NCI-H748 treated with DMSO at 0.1 percent for 48 hours (cell line): ENCODE data around the gene CLVS2.

Experiments
- DNase-seq: peaks from one replicate; lab custom pipeline; 2025; lab: John Stamatoyannopoulos, UW

Gene CLVS2

DNA sequence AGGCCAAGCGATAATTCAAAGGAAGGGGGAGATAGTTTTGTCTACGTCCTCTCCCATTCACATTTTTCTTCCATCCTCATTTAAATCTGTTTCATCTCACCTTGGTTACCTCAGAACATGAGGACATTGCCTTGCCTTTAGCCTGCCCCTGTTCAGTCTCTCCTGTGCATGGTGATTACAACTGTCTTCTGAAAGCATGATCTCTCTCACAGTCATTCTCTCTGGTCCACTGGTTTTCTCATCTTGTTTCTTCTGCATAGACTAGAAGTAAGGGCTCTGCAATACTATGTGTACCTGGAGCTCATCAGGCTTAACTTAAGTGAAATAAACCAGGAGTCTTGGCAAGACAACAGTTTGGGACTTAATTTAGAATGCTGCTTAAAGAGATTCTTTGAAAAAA, 31.4 kb downstream of the CLVS2 start:
- DNase-seq: no peak

DNA sequence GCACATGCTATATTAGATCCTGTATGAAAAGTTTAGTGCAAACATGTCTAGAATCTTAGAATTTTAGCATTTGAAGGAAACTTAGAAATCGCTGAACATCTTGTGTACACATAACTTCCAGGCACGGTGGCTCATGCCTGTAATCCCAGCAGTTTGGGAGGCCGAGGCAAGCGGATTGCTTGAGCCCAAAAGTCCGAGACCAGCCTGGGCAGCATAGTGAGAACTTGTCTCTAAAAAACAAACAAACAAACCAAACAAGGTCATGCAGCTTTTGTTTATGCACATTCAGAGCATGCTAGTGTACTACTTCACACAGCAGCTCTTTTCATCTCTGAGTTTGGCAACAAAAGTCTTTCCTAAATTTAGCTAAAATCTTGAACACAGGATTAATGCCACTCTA, 32.2 kb downstream of the CLVS2 start:
- no peak for DNase-seq

DNA sequence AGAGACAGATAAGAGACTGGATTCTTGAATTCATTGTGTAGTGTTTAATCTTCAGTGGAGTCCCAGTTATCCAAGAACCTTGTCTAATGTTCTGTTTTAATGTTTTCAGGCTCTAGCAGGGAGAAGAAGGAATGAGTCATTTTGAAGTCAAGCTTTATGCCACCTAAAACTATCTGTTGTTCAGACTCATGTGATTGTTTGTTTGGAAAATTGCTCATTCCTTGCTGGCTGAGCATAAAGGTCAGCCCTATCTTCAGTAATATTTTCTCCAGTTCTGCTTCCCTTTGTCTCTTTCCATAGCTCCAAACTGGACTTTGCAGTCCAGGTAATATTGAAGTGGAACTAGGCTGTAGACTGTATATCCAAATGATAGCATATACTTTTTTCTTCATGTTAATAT, 34.2 kb downstream of the CLVS2 start:
- DNase-seq: no peak

DNA sequence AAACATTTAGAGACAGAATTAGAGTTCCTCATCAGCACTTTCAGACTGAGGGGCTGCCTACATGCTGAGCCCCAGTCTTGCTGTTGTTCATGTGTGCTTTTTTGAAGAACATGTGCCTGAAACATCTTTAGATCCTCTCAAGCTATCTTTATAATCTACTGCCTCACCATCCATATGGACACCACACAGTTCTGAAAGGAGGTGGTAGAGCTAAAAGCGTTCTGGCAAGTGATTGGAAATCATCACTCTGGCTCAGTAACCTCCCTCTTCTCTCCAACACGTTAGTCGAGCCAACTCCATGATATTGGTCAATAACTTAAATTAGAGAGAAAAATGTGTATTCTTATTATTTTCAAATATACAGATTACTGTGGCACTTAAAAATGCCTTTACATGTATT, 40.6 kb downstream of the CLVS2 start:
- DNase-seq: no peak

DNA sequence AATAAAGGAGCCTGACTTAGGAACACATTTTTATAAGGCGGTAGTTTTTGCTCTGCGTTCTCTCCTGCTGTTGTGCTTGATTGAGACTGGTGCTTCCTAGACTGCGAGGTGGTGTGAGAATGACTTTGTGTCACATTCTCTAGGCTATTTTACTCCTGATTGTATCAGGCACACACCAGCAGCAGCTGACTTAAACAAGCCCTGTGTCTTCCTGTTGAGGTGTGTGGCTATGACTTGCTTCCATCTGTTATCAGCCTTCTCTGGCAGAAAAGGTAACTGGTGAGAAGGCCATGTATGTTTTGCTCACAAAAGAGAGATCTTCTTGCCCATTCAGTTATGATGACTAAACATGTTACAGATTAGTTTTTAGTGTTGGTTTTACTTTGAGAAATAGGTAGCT, 43.4 kb downstream of the CLVS2 start:
- no peak for DNase-seq

DNA sequence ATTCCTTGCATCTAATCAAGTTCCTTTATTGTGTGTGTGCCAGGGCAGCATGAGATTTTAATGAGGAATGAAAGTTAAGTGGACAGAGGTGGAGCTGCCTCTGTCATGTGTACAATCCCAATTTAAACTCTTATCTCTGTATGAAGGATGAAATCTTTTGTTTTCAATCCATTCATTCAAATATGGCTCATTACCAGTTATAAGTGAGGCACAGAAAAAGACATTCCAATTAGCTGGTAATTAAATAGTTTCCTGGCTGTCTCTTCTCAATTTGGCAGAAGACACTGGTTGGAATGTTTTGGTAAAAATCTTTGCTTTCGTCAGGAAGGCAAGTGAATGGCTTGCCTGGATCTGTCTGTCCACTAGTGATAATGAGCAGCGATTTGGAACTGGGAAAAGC, 46.4 kb downstream of the CLVS2 start:
- DNase-seq: no peak

DNA sequence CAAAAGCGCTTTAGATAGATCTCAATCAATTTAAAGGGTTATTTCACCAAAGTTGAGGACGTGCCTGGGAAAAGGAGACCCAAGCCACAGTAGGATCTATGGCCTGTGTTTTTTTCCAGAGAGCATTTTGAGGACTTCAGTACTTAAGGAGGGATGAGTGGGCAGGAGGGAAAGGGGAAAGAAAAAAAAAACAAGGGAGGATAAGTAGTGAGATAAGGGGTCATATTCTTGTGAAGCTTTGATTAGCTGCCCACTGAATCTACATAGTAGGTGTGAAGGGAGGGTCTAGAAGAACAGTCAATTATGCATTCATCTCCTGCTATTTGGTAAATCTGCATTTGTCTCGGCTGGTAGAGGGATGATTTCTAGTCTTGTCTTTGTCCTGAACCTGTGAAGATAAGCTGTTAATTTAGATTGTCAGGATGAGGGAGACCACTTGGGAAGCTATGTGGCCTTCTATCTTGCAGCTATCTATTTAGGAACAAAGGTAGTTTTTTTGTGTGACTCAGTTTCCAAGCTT, 48.4 kb downstream of the CLVS2 start:
- DNase-seq: no peak

DNA sequence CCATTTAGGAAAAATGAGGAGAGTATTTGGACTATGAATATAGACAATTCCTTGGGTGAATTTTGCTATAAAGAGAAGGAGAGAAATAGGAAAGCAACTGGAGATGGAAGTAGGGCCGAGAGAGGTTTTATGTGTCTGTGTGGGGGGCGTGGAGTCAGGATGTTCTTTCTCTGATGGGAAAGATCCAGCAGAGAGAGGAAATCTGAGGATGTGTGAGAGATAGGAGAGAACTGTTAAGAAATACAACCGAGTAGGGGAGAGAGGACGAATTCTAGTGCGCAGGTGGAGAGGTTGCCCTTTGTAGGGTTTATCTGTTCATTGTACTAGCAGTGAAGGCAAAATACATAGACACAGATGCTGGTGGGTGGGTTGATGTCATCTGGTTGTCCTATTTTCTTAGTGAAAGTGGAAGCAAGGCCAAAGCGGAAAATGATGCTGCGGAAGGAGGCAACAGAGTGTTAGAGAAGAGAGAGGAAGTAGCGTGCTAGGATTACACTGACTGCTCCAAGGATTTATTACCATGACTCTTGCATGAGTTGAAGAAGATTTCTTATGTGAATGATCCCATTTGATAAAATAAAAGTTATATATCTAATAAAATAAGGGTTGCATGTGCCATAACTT, 57.7 kb downstream of the CLVS2 start:
- DNase-seq: no peak

DNA sequence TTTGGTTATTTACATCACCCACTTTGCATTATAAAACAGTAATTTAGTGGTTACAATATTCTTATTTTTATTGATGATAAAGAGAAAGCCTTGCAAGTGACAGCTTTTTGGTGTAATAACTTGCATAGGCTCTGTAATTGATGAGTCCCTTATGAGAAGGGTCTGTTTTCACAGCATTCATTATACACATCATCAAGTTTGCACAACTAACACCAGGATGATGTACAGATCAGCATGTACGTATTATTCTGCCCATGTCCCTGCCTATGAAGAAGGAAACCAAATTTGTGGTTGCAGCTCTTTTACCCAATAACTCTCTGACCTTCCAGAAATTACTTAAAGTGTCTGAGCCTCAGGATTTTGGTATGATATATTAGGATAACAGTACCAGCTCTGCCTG, 59.2 kb downstream of the CLVS2 start:
- no peak for DNase-seq

DNA sequence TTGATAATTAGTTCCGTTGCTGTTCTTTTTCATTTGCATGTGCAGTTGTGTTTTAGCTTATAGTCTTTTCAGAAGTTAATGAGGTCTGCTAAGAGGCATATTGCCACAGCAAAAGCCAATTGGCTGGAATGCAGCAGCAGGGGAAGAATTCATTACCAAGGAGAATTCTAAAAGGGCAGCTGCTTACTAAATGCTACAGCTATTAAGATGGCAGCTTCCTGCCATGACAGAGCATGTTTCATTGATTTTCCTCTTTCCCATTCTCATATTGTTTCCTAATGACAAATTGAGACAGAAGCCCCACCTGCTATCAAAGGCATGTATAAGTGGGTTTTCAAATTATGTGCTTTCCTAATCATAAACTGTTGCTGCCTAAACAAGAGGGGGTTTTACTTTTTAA, 66.6 kb downstream of the CLVS2 start:
- no peak for DNase-seq

DNA sequence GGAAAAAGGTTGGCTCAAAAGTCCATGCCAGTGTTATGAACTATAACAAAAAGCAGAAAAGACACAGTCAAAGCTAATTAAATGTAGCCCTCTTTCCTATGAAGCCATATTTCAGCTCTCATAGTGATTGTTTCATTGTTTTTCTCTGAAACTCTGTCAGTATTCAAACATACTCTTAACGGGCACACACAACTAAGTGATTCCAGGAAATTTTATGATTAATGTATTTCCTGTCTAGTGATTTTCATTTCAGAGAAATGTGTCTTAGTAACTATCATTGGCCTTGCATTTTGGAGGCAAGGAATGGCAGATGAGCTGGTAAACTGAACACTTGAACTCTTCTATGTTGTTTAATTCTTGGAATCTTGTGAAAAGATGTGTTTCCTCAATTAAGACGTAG, 68.0 kb downstream of the CLVS2 start:
- DNase-seq: no peak

DNA sequence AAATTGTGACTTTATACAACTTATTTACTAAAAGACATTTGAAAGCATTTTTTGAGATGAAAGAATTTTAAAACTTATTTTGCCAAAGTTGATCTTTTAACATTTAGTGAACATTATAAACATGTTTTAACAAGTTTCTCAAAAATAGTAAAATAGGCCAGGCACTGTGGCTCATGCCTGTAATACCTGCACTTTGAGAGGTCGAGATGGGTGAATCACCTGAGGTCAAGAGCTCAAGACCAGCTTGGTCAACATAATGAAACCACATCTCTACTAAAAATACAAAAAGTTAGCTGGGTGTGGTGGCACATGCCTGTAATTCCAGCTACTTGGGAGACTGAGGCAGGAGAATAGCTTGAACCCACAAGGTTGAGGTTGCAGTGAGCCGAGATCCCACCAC, 78.6 kb downstream of the CLVS2 start:
- DNase-seq: no peak

DNA sequence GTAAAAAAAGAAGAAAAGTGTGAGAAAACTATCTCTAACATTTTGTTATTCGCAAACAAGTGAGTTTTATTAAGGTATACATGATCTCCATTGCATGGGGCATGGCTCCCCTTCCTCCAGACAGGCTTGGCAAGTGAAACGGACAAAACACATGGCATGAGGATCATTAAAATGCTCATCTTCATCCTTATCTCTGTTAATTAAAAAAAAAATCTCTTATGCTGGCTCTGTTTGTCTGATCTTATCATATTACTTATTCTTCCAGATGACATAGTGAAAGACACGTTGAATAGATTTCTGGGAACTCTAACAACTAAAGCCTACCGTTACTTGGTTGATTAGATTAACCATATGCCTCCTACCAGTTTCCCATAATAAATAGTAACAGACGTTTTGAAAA, 89.4 kb downstream of the CLVS2 start:
- no peak for DNase-seq

DNA sequence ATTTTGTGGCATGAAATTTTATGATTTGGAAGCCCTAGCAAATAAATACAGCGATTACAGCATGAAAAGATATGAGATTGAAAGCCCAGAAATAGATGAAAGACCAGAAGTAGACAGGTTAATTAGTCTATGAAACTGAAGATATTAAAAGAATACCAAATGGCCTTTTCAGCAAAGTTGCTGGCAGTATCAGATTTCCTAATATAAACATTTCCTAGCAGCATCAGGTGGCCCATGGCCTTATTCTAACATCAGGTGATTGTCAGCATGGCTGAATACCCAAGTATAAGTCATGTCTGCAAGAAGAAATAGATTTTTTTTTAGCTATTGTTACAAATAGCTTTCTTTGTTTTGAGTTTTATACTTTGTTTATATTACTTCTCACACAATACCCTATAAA, 93.2 kb downstream of the CLVS2 start:
- DNase-seq: peak; percentile 32

DNA sequence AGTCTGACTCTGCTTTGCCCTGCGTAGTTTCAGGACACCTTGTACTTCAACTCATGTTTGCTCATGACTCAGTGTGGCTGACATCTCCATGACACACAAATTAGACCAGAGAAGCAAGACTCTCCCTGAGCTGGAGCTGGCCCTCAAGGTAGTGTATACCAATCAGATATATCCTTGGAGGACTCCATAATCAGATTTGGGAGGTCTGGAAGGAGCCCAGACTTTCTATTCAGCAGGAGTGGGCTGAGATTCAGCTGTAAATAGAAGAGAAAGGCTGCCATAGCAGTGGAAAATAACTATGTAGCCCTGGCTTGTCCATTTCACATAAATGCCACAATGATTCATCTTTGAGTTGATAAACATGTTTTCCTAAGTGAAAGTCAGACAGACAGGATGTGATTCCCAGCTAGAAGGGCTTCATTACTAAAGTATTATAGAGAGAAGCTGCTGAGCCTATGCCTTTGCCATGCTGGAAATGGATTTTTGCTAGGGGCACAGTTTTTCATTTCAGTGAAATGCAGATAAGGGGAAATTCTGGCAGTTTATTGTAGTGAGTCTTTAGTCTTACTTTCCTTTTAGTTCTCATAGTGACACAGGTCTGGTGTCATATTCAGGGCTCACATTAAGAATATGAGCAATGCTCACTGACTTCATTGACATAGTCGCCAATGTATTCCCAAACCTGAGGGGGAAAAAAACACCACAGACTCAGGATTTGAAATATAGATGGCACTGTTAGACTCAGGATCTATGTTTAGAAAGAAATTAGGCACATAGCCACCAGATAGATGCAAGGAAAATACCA, 95.3 kb downstream of the CLVS2 start:
- no peak for DNase-seq

DNA sequence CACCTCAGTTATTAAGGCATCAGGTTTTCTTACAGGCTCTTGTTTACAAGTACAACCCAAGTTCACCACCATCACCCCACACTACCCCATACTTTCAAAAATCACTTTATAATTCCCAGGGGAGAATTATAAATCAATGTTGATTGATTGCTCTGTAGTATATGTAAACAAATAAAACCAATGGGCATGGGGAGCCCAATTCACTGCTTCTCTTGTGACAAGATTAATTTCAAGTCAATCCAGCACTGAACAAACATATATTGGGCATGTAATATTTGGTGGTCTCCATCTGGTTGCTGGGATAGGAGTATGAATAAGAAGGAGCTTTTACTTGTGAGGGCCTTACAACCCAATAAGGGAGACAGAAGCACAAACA, 95.8 kb downstream of the CLVS2 start:
- DNase-seq: no peak

DNA sequence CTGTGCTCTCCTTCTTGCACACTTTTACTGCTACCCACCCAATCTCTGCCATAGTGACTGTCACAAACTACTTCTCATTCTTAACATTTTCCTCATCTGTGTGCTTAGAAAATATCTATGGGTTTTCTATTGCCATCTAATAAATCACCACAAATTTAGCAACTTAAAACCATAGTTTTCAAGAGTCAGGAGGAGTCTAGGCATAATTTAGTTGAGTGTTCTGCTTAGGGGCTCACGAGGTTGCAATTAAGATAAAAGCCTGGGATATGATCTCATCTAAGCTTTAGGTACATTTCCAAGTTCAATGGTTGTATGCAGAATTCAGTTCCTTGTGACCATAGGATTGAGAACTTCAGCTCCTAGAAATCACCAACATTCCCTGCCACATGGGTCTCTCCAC, 98.8 kb downstream of the CLVS2 start:
- DNase-seq: no peak

DNA sequence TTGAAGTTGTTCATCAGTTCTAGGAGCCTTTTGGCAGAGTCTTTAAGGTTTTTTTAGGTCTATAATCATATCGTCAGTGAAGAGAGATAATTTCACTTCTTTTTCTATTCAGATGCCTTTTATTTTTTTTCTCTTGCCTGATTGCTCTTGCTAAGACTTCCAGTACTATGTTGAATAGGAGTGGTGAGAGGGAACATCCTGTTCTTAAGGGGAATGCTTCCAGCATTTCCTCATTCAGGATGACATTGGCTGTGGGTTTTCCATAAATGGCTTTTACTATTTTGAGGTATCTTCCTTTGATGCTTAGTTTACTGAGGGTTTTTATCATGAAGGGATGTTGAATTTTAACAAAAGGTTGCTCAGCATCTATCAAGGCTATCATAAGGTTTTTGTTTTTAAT, 109.5 kb downstream of the CLVS2 start:
- no peak for DNase-seq

DNA sequence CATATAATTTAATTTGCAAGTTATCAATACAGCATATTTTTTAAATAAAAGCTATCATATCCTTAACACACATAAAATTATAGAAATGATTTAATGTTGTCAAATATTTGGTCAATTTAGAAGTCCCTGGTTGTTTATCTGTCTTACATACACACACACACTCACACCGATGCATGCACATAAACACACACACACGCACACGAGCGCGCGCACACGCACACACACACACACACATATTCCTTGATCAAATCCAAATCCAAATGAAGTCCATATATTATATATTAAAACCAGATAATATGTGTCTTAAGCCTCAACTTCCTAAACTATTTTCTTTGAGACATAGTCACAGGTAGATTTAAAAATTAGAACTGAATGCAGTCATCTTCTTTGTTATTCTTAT, 120.3 kb downstream of the CLVS2 start:
- DNase-seq: no peak

DNA sequence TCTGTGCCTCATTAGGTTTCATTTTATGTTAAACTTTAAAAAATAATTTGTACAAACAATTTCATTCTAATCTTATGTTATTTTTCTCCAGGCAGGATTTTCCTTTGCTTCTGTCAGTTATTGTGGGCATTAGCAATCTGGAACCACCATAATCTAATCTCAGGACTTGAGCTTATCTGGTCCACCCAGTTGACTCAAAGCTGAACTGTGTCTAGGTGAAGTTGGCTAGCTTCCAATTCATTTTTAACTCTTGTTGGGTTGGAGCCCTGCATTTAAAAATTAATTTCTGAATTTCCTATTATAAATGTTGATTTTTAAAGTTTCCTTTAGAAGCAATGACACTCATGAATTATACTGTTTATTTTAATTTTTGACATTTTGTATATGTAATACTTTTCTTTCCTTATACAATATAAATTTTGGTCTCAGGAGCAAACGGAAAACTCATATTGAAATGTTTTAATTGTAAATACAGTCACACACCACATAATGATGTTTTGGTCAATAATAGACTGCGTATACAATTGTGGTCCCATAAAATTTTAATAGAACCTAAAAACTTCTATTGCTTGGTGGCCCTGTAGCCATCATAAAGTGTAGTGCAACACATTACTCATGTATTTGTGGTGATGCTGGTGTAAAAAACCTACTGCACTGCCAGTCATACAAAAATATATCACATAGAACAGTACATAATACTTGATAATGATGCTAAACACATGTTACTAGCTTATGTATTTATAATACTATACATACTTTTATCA, 121.3 kb downstream of the CLVS2 start:
- DNase-seq: no peak

DNA sequence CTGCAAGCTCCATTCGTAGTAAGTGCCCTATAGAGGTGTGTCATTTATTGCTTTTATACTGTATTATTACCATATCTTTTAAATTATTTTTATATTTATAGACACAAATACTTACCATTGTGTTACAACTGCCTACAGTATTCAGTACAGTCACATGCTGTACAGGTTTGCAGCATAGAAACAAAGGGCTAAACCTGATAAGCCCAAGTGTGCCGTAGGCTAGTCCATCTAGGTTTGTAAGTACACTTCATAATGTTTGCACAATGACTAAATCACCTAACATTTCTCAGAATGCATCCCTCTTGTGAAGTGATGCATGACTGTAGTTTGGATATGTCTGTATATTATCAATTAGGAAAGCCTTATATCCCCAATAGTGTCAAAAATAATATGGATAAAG, 122.8 kb downstream of the CLVS2 start:
- peak; percentile 15 for DNase-seq
